ENCODE results near the gene ACAP3.

GRCh38 chr1:1332774-1333480 is 25.2 kb upstream of the ACAP3 start:
- TF ChIP-seq ELF4 (IDR thresholded peaks at IDR 0.05) (no peak), TARDBP (IDR thresholded peaks at IDR 0.05) (no peak), CTBP1 (IDR thresholded peaks at IDR 0.05; ENCODE audit: borderline replicate concordance) (no peak), ARNT (IDR thresholded peaks at IDR 0.05) (no peak), FOXM1 (IDR thresholded peaks at IDR 0.05; ENCODE audit: borderline replicate concordance) (no peak), FOXK2 (IDR thresholded peaks at IDR 0.05) (no peak), HDGF (IDR thresholded peaks at IDR 0.05; ENCODE audit: borderline replicate concordance) (no peak), FOXA1 (IDR thresholded peaks at IDR 0.05) (no peak), NFRKB (IDR thresholded peaks at IDR 0.05) (no peak), SUZ12 (IDR thresholded peaks at IDR 0.05) (no peak), SP1 (IDR thresholded peaks at IDR 0.05) (no peak), BHLHE40 (IDR thresholded peaks at IDR 0.05; ENCODE audit: borderline replicate concordance) (no peak), L3MBTL2 (conservative IDR thresholded peaks at IDR 0.05) (no peak)

Measured in HEK293T (cell line).